GM23338 (cell line): ENCODE data around the gene SPATA20. TPM values are rescaled to one million over a fixed set of nuclear protein-coding genes. Genes with fewer than 3 reads are reported as not detected.

Experiments used
- ATAC-seq: fragments of 200-7000 bp; cut with Tn5 transposase; 3 replicates; pipeline ENCODE4 v1.9.1; 2020
- DNase-seq: peaks from one replicate; pipeline ENCODE4 v3.0.0-alpha.2; 2015; ENCODE audit warnings: low spot score
- H2AFZ ChIP-seq: fragments of 200-600 bp; sonication (generic); 2 replicates; pipeline ENCODE4 v1.8.0; 2016; ENCODE audit warnings: antibody characterized with exemption, mild to moderate bottlenecking, moderate library complexity
- H3F3A ChIP-seq: fragments of 200-600 bp; sonication (generic); replicated peaks from 2 replicates; pipeline ENCODE4 v1.8.0; 2017; ENCODE audit warnings: antibody characterized with exemption, mixed run types, low read depth
- H3K27ac ChIP-seq: fragments of 200-600 bp; sonication (generic); 2 replicates; pipeline ENCODE4 v1.6.1; 2016; ENCODE audit warnings: low read depth
- H3K27me3 ChIP-seq: fragments of 200-600 bp; sonication (generic); 2 replicates; pipeline ENCODE4 v1.8.0; 2016; ENCODE audit warnings: mild to moderate bottlenecking, mixed run types, moderate library complexity; ENCODE audit not compliant: insufficient read depth
- H3K36me3 ChIP-seq: fragments of 200-600 bp; sonication (generic); 2 replicates; pipeline ENCODE4 v1.8.0; 2016; ENCODE audit warnings: mild to moderate bottlenecking; ENCODE audit not compliant: insufficient read depth
- H3K4me1 ChIP-seq: fragments of 200-600 bp; sonication (generic); 2 replicates; pipeline ENCODE4 v1.8.0; 2016; ENCODE audit warnings: mild to moderate bottlenecking, moderate library complexity; ENCODE audit not compliant: insufficient read depth
- H3K4me2 ChIP-seq: fragments of 200-600 bp; sonication (generic); 2 replicates; pipeline ENCODE4 v1.7.1; 2017; ENCODE audit warnings: mixed run types
- H3K4me3 ChIP-seq: fragments of 200-600 bp; sonication (generic); 2 replicates; pipeline ENCODE4 v1.6.1; 2016; ENCODE audit warnings: mixed run types
- H3K79me2 ChIP-seq: fragments of 200-600 bp; sonication (generic); replicated peaks from 2 replicates; pipeline ENCODE4 v1.8.0; 2017; ENCODE audit warnings: mild to moderate bottlenecking; ENCODE audit not compliant: insufficient read depth
- H3K9me2 ChIP-seq: fragments of 200-600 bp; sonication (generic); 2 replicates; pipeline ENCODE4 v1.8.0; 2017; ENCODE audit not compliant: insufficient read depth
- H4K20me1 ChIP-seq: fragments of 200-600 bp; sonication (generic); replicated peaks from 2 replicates; pipeline ENCODE4 v1.8.0; 2017; ENCODE audit warnings: mild to moderate bottlenecking; ENCODE audit not compliant: insufficient read depth
- H3K27ac Mint-ChIP-seq: 2 replicates; pipeline ENCODE4 v1.8.0; 2020; ENCODE audit warnings: inconsistent platforms, mild to moderate bottlenecking, moderate library complexity, mixed read lengths
- H3K27me3 Mint-ChIP-seq: 3 replicates; pipeline ENCODE4 v1.8.0; 2022; ENCODE audit warnings: low read depth, mild to moderate bottlenecking, moderate library complexity, mixed read lengths, inconsistent platforms; ENCODE audit not compliant: insufficient read depth, poor library complexity
- H3K36me3 Mint-ChIP-seq: 3 replicates; pipeline ENCODE4 v1.8.0; 2021; ENCODE audit warnings: low read depth, mild to moderate bottlenecking, inconsistent platforms, moderate library complexity, mixed read lengths
- H3K4me1 Mint-ChIP-seq: 3 replicates; pipeline ENCODE4 v1.8.0; 2020; ENCODE audit warnings: mild to moderate bottlenecking, inconsistent platforms, mixed read lengths
- H3K4me3 Mint-ChIP-seq: 3 replicates; pipeline ENCODE4 v1.8.0; 2021; ENCODE audit warnings: moderate library complexity, mild to moderate bottlenecking, inconsistent platforms, mixed read lengths
- H3K9me3 Mint-ChIP-seq: 3 replicates; pipeline ENCODE4 v1.8.0; 2020; ENCODE audit warnings: moderate library complexity, mild to moderate bottlenecking, inconsistent platforms, mixed read lengths
- CREB1 ChIP-seq: fragments of 250-450 bp; sonication (Bioruptor Pico); IDR thresholded peaks from 2 replicates; pipeline ENCODE4 v1.5.0; 2020; ENCODE audit warnings: low read depth, mild to moderate bottlenecking, moderate library complexity
- EZH2 ChIP-seq: fragments of 200-600 bp; sonication (generic); IDR thresholded peaks from one replicate; pipeline ENCODE4 v1.8.0; 2017; ENCODE audit warnings: antibody characterized with exemption, mild to moderate bottlenecking, low read depth; ENCODE audit not compliant: unreplicated experiment
- EZH2phosphoT487 ChIP-seq: fragments of 200-600 bp; sonication (generic); IDR thresholded peaks from one replicate; pipeline ENCODE4 v1.8.1; 2018; ENCODE audit warnings: antibody characterized with exemption; ENCODE audit not compliant: unreplicated experiment
- ZNF331 ChIP-seq: fragments of 250-450 bp; sonication (Bioruptor Pico); IDR thresholded peaks from 2 replicates; pipeline ENCODE4 v1.5.0; 2020; ENCODE audit warnings: low read depth, mild to moderate bottlenecking, moderate library complexity
- polyA plus RNA-seq: library from polyadenylated mRNA; unstranded; fragments of >200 nt; fragmentation: Nextera tagmentation; extraction: Ambion mirVana; gene quantifications from 2 replicates; pipeline ENCODE4 v1.2.1, GENCODE V29; 2016
- total RNA-seq: library from RNA; depleted of rRNA; stranded (reverse); fragments of >200 nt; shearing (Covaris generic); gene quantifications from 2 replicates; pipeline ENCODE4 v1.2.3, GENCODE V29; 2014
- TF ChIP-seq, protein P1 (sequence below): fragments of 250-450 bp; sonication (Bioruptor Pico); IDR thresholded peaks from 2 replicates; pipeline ENCODE4 v1.5.0; 2020; ENCODE audit warnings: mild to moderate bottlenecking, moderate library complexity
- TF ChIP-seq, protein P2 (sequence below): IDR thresholded peaks from 2 replicates; pipeline ENCODE4 v1.6.1; 2016; ENCODE audit warnings: antibody characterized with exemption
- TF ChIP-seq, protein P3 (sequence below), 2 experiments: fragments of 200-600 bp in 1 of 2; sonication (generic) in 1 of 2; conservative IDR thresholded peaks; 2 replicates each; pipeline versions ENCODE4 v1.5.1 to v1.6.1; 2016 to 2017; ENCODE audit warnings: antibody characterized with exemption in 2 of 2, low read depth in 2 of 2, mild to moderate bottlenecking in 2 of 2, moderate library complexity in 1 of 2

The SPATA20 gene
- total and polyA plus RNA-seq, 2 experiments from 2014 or later: 13.8 to 32.7 TPM

DNA sequence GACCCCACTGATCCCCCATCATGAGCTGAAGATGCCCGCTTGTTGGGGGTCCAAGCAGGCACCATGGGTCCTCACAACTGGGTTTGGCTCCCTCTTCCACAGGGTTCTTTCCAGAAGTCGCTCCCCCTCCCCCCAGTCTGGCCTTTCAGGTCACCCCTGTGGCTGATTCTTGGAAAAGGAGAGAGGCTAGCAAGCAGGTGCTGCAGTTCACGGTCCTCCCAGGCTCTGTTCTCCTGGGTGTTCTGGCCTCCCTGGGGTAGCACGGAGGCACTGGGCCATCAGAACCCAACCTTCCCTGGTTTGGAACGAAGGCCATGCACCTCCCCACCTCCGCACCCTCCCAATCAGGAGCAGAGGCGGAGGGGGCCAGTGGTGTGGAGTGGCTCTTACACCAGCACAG lies 32.4 kb downstream of the SPATA20 start (continued):
- TF ChIP-seq, protein P1, sequence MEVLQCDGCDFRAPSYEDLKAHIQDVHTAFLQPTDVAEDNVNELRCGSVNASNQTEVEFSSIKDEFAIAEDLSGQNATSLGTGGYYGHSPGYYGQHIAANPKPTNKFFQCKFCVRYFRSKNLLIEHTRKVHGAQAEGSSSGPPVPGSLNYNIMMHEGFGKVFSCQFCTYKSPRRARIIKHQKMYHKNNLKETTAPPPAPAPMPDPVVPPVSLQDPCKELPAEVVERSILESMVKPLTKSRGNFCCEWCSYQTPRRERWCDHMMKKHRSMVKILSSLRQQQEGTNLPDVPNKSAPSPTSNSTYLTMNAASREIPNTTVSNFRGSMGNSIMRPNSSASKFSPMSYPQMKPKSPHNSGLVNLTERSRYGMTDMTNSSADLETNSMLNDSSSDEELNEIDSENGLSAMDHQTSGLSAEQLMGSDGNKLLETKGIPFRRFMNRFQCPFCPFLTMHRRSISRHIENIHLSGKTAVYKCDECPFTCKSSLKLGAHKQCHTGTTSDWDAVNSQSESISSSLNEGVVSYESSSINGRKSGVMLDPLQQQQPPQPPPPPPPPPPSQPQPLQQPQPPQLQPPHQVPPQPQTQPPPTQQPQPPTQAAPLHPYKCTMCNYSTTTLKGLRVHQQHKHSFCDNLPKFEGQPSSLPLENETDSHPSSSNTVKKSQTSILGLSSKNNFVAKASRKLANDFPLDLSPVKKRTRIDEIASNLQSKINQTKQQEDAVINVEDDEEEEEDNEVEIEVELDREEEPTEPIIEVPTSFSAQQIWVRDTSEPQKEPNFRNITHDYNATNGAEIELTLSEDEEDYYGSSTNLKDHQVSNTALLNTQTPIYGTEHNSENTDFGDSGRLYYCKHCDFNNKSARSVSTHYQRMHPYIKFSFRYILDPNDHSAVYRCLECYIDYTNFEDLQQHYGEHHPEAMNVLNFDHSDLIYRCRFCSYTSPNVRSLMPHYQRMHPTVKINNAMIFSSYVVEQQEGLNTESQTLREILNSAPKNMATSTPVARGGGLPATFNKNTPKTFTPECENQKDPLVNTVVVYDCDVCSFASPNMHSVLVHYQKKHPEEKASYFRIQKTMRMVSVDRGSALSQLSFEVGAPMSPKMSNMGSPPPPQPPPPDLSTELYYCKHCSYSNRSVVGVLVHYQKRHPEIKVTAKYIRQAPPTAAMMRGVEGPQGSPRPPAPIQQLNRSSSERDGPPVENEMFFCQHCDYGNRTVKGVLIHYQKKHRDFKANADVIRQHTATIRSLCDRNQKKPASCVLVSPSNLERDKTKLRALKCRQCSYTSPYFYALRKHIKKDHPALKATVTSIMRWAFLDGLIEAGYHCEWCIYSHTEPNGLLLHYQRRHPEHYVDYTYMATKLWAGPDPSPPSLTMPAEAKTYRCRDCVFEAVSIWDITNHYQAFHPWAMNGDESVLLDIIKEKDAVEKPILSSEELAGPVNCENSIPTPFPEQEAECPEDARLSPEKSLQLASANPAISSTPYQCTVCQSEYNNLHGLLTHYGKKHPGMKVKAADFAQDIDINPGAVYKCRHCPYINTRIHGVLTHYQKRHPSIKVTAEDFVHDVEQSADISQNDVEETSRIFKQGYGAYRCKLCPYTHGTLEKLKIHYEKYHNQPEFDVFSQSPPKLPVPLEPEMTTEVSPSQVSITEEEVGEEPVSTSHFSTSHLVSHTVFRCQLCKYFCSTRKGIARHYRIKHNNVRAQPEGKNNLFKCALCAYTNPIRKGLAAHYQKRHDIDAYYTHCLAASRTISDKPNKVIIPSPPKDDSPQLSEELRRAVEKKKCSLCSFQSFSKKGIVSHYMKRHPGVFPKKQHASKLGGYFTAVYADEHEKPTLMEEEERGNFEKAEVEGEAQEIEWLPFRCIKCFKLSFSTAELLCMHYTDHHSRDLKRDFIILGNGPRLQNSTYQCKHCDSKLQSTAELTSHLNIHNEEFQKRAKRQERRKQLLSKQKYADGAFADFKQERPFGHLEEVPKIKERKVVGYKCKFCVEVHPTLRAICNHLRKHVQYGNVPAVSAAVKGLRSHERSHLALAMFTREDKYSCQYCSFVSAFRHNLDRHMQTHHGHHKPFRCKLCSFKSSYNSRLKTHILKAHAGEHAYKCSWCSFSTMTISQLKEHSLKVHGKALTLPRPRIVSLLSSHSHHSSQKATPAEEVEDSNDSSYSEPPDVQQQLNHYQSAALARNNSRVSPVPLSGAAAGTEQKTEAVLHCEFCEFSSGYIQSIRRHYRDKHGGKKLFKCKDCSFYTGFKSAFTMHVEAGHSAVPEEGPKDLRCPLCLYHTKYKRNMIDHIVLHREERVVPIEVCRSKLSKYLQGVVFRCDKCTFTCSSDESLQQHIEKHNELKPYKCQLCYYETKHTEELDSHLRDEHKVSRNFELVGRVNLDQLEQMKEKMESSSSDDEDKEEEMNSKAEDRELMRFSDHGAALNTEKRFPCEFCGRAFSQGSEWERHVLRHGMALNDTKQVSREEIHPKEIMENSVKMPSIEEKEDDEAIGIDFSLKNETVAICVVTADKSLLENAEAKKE (CRISPR knock-in tag): no peak
- TF ChIP-seq, protein P2, sequence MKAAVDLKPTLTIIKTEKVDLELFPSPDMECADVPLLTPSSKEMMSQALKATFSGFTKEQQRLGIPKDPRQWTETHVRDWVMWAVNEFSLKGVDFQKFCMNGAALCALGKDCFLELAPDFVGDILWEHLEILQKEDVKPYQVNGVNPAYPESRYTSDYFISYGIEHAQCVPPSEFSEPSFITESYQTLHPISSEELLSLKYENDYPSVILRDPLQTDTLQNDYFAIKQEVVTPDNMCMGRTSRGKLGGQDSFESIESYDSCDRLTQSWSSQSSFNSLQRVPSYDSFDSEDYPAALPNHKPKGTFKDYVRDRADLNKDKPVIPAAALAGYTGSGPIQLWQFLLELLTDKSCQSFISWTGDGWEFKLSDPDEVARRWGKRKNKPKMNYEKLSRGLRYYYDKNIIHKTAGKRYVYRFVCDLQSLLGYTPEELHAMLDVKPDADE: no peak
- no peak for TF ChIP-seq ZNF331 (CRISPR knock-in tag)

DNA sequence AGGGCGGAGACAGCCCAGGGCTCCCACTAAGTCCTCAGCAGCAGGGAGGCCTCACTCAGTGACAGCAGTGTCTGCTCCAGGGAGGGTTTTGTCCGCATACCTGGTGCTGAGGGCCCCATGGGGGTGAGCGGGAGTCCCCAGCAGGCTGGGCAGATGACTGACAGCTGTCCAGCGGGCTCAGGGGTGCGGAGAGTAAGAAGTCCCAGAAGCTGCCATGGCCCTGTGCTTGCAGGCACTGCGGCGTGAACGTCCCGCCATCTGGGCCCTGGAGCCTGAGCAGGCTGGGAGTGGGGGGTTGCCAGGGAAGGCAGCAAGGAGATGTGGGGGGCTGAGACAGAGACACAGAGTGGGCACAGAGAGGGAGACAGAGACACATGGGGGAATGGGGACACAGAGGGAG lies 33.7 kb downstream of the SPATA20 start:
- Mint-ChIP-seq H3K4me1 (peaks cover 22% of the 10 kb centered on the region), H3K4me3 (no peak overlapping the region), H3K27me3 (peaks cover 7% of the 10 kb centered on the region), H3K27ac (no peak overlapping the region), H3K36me3 (no peaks in the 10 kb centered on the region), H3K9me3 (no peaks in the 10 kb centered on the region; the same call in 2 of the 3 replicates)
- no peak for DNase-seq
- Histone ChIP-seq H4K20me1 (no peaks in the 10 kb centered on the region), H2AFZ (no peak overlapping the region), H3K4me3 (no peak overlapping the region), H3K4me2 (no peak overlapping the region), H3K4me1 (no peaks in the 10 kb centered on the region; the same call in 1 of the 2 replicates), H3K27me3 (no peaks in the 10 kb centered on the region), H3K36me3 (no peaks in the 10 kb centered on the region), H3K27ac (no peak overlapping the region), H3K9me2 (no peaks in the 10 kb centered on the region), H3K79me2 (no peaks in the 10 kb centered on the region), H3F3A (no peaks in the 10 kb centered on the region)
- ATAC-seq: peak; percentile 9; the same call in 1 of the 3 replicates
- no peak for TF ChIP-seq EZH2
- no peak for TF ChIP-seq EZH2phosphoT487
- TF ChIP-seq ZNF331 (CRISPR knock-in tag): no peak
- TF ChIP-seq, protein P3, sequence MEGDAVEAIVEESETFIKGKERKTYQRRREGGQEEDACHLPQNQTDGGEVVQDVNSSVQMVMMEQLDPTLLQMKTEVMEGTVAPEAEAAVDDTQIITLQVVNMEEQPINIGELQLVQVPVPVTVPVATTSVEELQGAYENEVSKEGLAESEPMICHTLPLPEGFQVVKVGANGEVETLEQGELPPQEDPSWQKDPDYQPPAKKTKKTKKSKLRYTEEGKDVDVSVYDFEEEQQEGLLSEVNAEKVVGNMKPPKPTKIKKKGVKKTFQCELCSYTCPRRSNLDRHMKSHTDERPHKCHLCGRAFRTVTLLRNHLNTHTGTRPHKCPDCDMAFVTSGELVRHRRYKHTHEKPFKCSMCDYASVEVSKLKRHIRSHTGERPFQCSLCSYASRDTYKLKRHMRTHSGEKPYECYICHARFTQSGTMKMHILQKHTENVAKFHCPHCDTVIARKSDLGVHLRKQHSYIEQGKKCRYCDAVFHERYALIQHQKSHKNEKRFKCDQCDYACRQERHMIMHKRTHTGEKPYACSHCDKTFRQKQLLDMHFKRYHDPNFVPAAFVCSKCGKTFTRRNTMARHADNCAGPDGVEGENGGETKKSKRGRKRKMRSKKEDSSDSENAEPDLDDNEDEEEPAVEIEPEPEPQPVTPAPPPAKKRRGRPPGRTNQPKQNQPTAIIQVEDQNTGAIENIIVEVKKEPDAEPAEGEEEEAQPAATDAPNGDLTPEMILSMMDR (conservative IDR thresholded peaks at IDR 0.05; ENCODE audit: low read depth in 2 of 2): no peak
- no peak for TF ChIP-seq CREB1 (CRISPR knock-in tag)
